Skeletal muscle satellite cell (primary cell): ENCODE data around the gene TERT.
"Not testable (repeated sequence)": the region's sequence is repeated elsewhere in the genome, so short reads cannot be mapped to it uniquely, and the experiment has no call there.

Experiments used
- H3K27me3 ChIP-seq: 2 replicates; pipeline ENCODE4 v1.7.0; 2013; ENCODE audit warnings: low read length; ENCODE audit not compliant: control insufficient read depth, insufficient read depth
- H3K36me3 ChIP-seq: 2 replicates; pipeline ENCODE4 v1.7.0; 2013; ENCODE audit warnings: mild to moderate bottlenecking, control low read depth, low read length; ENCODE audit not compliant: insufficient read depth
- H3K4me1 ChIP-seq: 2 replicates; pipeline ENCODE4 v1.7.0; 2013; ENCODE audit warnings: low read length; ENCODE audit not compliant: control insufficient read depth, insufficient read depth
- H3K4me2 ChIP-seq: 2 replicates; pipeline ENCODE4 v1.7.0; 2013; ENCODE audit warnings: mild to moderate bottlenecking, low read length
- H3K4me3 ChIP-seq: 2 replicates; pipeline ENCODE4 v1.7.0; 2013; ENCODE audit warnings: low read length
- H3K9ac ChIP-seq: 2 replicates; pipeline ENCODE4 v1.7.0; 2013; ENCODE audit warnings: mild to moderate bottlenecking, low read depth, low read length, moderate library complexity
- H3K9me3 ChIP-seq: replicated peaks from 2 replicates; pipeline ENCODE4 v1.7.0; 2013; ENCODE audit warnings: mild to moderate bottlenecking, control low read depth, low read length

TERT gene

GRCh38 chr5:1279443-1280151, 15.3 kb downstream of the TERT start:
- H3K36me3 ChIP-seq: no peaks in the 10 kb centered on the region

GRCh38 chr5:1278656-1279442, 16.0 kb downstream of the TERT start:
- no peaks in the 10 kb centered on the region for H3K4me1 ChIP-seq
- no peak overlapping the region for H3K9ac ChIP-seq
- no peaks in the 10 kb centered on the region for H3K36me3 ChIP-seq
- no peak overlapping the region for H3K4me2 ChIP-seq
- H3K27me3 ChIP-seq: no peaks in the 10 kb centered on the region
- H3K4me3 ChIP-seq: no peak overlapping the region
- H3K9me3 ChIP-seq: no peaks in the 10 kb centered on the region

More at GRCh38 chr5:1279443-1280151, 15.3 kb downstream of the TERT start:
- Histone ChIP-seq H3K9me3 (no peaks in the 10 kb centered on the region), H3K27me3 (no peaks in the 10 kb centered on the region), H3K4me1 (no peaks in the 10 kb centered on the region), H3K4me2 (no peak overlapping the region), H3K9ac (no peak overlapping the region), H3K4me3 (no peak overlapping the region)

- no peak overlapping the region for H3K9ac ChIP-seq
- no peak overlapping the region for H3K4me2 ChIP-seq
- no peaks in the 10 kb centered on the region for H3K9me3 ChIP-seq
- H3K27me3 ChIP-seq: no peaks in the 10 kb centered on the region
- no peak overlapping the region for H3K4me3 ChIP-seq
- no peaks in the 10 kb centered on the region for H3K4me1 ChIP-seq
- no peaks in the 10 kb centered on the region for H3K36me3 ChIP-seq
These were observed 16.7 kb downstream of the TERT start for GRCh38 chr5:1278216-1278615.

GRCh38 chr5:1277781-1278180, 17.1 kb downstream of the TERT start:
- Histone ChIP-seq H3K9me3 (no peaks in the 10 kb centered on the region), H3K4me2 (no peak overlapping the region), H3K27me3 (no peaks in the 10 kb centered on the region), H3K4me1 (no peaks in the 10 kb centered on the region), H3K9ac (no peak overlapping the region), H3K36me3 (no peaks in the 10 kb centered on the region), H3K4me3 (no peak overlapping the region)

- Histone ChIP-seq H3K4me3 (no peak overlapping the region), H3K27me3 (no peaks in the 10 kb centered on the region), H3K9ac (no peak overlapping the region), H3K36me3 (no peaks in the 10 kb centered on the region), H3K4me2 (no peak overlapping the region), H3K4me1 (no peaks in the 10 kb centered on the region), H3K9me3 (no peaks in the 10 kb centered on the region)
These were observed 17.5 kb downstream of the TERT start for GRCh38 chr5:1277331-1277730.

- no peak overlapping the region for H3K4me2 ChIP-seq
- no peaks in the 10 kb centered on the region for H3K4me1 ChIP-seq
- no peaks in the 10 kb centered on the region for H3K27me3 ChIP-seq
- no peak overlapping the region for H3K4me3 ChIP-seq
- H3K36me3 ChIP-seq: no peaks in the 10 kb centered on the region
- peaks cover 3% of the 10 kb centered on the region for H3K9me3 ChIP-seq
- H3K9ac ChIP-seq: no peak overlapping the region
These were observed 17.9 kb downstream of the TERT start for GRCh38 chr5:1276930-1277329.

- H3K27me3 ChIP-seq, H3K36me3 ChIP-seq, H3K4me3 ChIP-seq, H3K4me1 ChIP-seq, H3K9ac ChIP-seq, H3K4me2 ChIP-seq, H3K9me3 ChIP-seq: not testable (repeated sequence)
These were observed 19.2 kb downstream of the TERT start for GRCh38 chr5:1275397-1276391.

GRCh38 chr5:1274471-1274870, 20.4 kb downstream of the TERT start:
- no peak overlapping the region for H3K4me2 ChIP-seq
- peaks cover 4% of the 10 kb centered on the region for H3K9me3 ChIP-seq
- no peaks in the 10 kb centered on the region for H3K27me3 ChIP-seq
- H3K9ac ChIP-seq: no peak overlapping the region
- no peaks in the 10 kb centered on the region for H3K36me3 ChIP-seq
- H3K4me3 ChIP-seq: no peak overlapping the region
- no peaks in the 10 kb centered on the region for H3K4me1 ChIP-seq

GRCh38 chr5:1273745-1274144, 21.1 kb downstream of the TERT start:
- Histone ChIP-seq H3K4me2 (no peak overlapping the region), H3K27me3 (no peaks in the 10 kb centered on the region), H3K4me1 (no peaks in the 10 kb centered on the region), H3K9me3 (peaks cover 4% of the 10 kb centered on the region), H3K4me3 (no peak overlapping the region), H3K9ac (no peak overlapping the region), H3K36me3 (no peaks in the 10 kb centered on the region)

GRCh38 chr5:1272201-1272600, 22.7 kb downstream of the TERT start:
- Histone ChIP-seq H3K27me3 (no peaks in the 10 kb centered on the region), H3K4me2 (no peak overlapping the region), H3K9me3 (peaks cover 4% of the 10 kb centered on the region), H3K4me3 (no peak overlapping the region), H3K4me1 (no peaks in the 10 kb centered on the region), H3K36me3 (no peaks in the 10 kb centered on the region), H3K9ac (no peak overlapping the region)
